ENCODE measurements around the gene ATP11B. TPM values are rescaled to one million over a fixed set of nuclear protein-coding genes. Genes with fewer than 3 reads are reported as not detected.

ATP11B gene
- total RNA-seq, 4 donors from 2014 or later: 59.0 to 117 (median 75.7) TPM

GRCh38 chr3:182941719-182942118, 148.4 kb downstream of the ATP11B start:
- TF ChIP-seq, protein P1, sequence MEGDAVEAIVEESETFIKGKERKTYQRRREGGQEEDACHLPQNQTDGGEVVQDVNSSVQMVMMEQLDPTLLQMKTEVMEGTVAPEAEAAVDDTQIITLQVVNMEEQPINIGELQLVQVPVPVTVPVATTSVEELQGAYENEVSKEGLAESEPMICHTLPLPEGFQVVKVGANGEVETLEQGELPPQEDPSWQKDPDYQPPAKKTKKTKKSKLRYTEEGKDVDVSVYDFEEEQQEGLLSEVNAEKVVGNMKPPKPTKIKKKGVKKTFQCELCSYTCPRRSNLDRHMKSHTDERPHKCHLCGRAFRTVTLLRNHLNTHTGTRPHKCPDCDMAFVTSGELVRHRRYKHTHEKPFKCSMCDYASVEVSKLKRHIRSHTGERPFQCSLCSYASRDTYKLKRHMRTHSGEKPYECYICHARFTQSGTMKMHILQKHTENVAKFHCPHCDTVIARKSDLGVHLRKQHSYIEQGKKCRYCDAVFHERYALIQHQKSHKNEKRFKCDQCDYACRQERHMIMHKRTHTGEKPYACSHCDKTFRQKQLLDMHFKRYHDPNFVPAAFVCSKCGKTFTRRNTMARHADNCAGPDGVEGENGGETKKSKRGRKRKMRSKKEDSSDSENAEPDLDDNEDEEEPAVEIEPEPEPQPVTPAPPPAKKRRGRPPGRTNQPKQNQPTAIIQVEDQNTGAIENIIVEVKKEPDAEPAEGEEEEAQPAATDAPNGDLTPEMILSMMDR (IDR thresholded peaks at IDR 0.05): no peak
- ATAC-seq (ENCODE audit: low FRiP score): no peak
- DNase-seq (ENCODE audit: low spot score): no peak

GRCh38 chr3:182947888-182948287, 154.6 kb downstream of the ATP11B start:
- ATAC-seq (ENCODE audit: low FRiP score) (no peak), DNase-seq (ENCODE audit: low spot score) (no peak)
- TF ChIP-seq, protein P1 (IDR thresholded peaks at IDR 0.05): no peak

DNA sequence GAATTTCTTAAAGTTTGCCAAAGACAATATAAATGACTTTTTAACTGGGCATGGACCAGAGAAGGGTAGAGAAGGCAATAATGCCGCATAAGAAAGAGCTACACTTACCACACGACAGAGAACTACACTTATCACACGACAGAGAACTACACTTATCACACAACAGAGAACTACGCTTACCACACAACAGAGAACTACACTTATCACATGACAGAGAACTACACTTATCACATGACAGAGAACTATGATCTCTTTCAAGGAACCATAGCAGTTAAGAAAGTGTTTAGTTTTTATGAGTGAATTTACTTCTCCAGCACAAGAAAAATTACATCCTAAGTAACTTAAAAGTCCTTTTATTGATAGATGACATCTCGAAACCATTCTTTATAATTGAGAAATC, 155.0 kb downstream of the ATP11B start:
- ATAC-seq (ENCODE audit: low FRiP score) (no peak), DNase-seq (ENCODE audit: low spot score) (no peak)
- TF ChIP-seq, protein P1 (IDR thresholded peaks at IDR 0.05): no peak

GRCh38 chr3:182949688-182950087, 156.4 kb downstream of the ATP11B start:
- TF ChIP-seq, protein P1 (IDR thresholded peaks at IDR 0.05): no peak
- no peak for DNase-seq (ENCODE audit: low spot score)
- no peak for ATAC-seq (ENCODE audit: low FRiP score)

GRCh38 chr3:182954553-182955235, 161.4 kb downstream of the ATP11B start:
- TF ChIP-seq, protein P1 (IDR thresholded peaks at IDR 0.05): no peak
- no peak for DNase-seq (ENCODE audit: low spot score)
- ATAC-seq (ENCODE audit: low FRiP score): no peak

GRCh38 chr3:182957226-182957625, 163.9 kb downstream of the ATP11B start:
- TF ChIP-seq, protein P1 (IDR thresholded peaks at IDR 0.05): no peak
- no peak for ATAC-seq (ENCODE audit: low FRiP score)
- no peak for DNase-seq (ENCODE audit: low spot score)

DNA sequence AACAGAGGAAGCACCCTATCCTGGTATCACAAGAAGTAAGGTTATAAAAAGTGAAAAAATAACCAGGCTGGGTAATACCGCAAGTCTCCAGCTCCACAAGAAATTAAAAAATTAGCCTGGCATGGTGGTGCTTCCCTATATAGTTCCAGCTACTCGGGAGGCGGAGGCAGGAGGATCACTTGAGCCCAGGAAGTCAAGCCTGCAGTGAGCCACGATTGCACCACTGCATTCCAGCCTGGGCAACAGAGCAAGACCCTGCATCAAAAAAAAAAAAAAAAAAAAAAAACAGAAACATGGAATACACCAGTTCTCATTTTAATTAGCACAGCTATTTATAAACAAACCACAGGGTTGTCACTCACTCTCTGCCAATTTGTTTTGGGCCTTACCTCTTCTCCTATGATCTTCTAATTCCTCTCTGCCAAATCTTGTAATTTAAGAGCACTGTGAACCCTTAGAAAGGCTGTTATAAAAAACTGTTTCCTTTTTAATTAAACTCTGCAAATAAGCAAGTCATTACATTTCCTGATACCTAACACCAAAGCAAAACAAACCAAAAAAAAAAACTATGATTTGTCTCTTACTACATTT, 164.5 kb downstream of the ATP11B start:
- DNase-seq (ENCODE audit: low spot score) (no peak), ATAC-seq (ENCODE audit: low FRiP score) (no peak)

More for the DNA sequence above, 164.5 kb downstream of the ATP11B start:
- TF ChIP-seq, protein P1 (IDR thresholded peaks at IDR 0.05): no peak

All from omental fat pad (tissue), 4 donors.